ENCODE measurements around the gene ABI1. TPM values are rescaled to one million over a fixed set of nuclear protein-coding genes. Genes with fewer than 3 reads are reported as not detected.
"Not testable (repeated sequence)": the region's sequence is repeated elsewhere in the genome, so short reads cannot be mapped to it uniquely, and the experiment has no call there.

ABI1 gene
- total RNA-seq, 1 experiment from 2014 or later, result 30.1 TPM

GRCh38 chr10:26805567-26806245 lies 55.1 kb downstream of the ABI1 start:
- no peak for DNase-seq (ENCODE audit: low spot score)

DNA sequence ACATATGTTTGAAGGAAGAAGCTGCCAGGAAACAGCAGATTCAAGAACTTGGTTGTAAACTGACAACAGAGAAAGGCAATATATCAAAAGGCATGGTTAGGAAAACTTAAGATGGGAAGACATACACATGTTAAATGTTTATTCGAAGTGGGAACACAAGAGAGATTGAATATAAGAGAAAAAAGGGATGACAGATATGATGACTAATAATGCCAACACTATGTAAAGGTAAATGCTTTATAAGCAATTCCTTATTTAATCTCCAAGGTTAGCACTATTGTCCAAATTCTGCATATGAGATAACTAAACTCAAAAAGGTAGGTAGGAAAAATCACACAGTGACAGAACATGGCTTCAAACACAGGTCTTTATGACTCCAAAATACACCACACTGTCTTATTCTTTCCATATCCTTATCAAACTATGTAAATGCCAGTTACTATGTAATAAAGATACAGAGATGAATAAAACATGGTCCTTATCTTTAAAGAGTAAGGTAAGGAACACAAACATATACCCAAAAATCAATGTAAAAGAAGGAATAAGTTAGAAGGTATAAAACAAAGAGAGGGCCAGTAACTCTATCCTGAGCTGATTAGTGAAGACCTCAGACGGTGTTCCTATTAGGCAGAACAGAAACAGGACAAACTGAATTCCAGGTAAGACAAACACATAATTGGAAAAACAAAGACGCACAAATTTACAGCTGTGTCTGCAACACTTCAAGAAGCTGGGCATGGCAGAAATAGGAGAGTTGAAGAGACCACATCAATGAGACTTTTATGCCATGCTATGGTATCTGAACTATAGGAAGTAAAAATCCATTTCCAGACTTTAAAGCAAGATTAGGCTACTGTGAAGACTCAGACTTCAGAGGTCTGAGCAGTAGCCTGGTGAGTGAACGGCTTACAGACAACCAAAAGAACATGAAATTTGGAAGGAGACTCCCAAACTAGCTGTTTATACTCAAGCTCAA lies 56.1 kb downstream of the ABI1 start:
- no peak for DNase-seq (ENCODE audit: low spot score)

GRCh38 chr10:26803849-26804248 lies 56.9 kb downstream of the ABI1 start:
- no peak for DNase-seq (ENCODE audit: low spot score)

- DNase-seq (ENCODE audit: low spot score), result no peak
Observed at GRCh38 chr10:26802527-26802926, 58.2 kb downstream of the ABI1 start.

- no peak for DNase-seq (ENCODE audit: low spot score)
Observed at GRCh38 chr10:26801831-26802230, 58.9 kb downstream of the ABI1 start.

- DNase-seq (ENCODE audit: low spot score), result no peak
Observed at GRCh38 chr10:26801274-26801673, 59.5 kb downstream of the ABI1 start.

GRCh38 chr10:26800468-26800867 lies 60.3 kb downstream of the ABI1 start:
- no peak for DNase-seq (ENCODE audit: low spot score)

- DNase-seq (ENCODE audit: low spot score), result no peak
Observed at GRCh38 chr10:26799342-26799741, 61.4 kb downstream of the ABI1 start.

- no peak for DNase-seq (ENCODE audit: low spot score)
Observed at GRCh38 chr10:26798298-26798697, 62.5 kb downstream of the ABI1 start.

DNA sequence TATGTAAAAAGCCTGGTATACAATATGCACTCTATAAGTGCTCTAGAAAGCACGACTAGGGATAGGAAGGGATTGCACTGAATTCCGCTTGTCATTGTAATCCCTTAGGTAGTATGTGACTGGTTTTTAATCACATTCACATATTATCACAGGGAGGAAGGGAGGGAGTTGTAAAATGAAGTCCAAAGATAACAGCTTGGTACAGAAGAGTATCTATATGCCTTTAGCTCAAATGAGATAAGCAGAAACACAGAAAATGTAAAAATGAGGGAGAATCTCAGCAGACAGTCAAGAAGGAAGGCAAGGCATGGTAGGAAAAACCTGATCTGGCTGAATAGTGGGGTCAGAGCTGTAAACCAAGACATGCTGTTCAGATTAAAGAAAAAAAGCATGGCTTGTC lies 63.4 kb downstream of the ABI1 start:
- DNase-seq (ENCODE audit: low spot score), result no peak

DNA sequence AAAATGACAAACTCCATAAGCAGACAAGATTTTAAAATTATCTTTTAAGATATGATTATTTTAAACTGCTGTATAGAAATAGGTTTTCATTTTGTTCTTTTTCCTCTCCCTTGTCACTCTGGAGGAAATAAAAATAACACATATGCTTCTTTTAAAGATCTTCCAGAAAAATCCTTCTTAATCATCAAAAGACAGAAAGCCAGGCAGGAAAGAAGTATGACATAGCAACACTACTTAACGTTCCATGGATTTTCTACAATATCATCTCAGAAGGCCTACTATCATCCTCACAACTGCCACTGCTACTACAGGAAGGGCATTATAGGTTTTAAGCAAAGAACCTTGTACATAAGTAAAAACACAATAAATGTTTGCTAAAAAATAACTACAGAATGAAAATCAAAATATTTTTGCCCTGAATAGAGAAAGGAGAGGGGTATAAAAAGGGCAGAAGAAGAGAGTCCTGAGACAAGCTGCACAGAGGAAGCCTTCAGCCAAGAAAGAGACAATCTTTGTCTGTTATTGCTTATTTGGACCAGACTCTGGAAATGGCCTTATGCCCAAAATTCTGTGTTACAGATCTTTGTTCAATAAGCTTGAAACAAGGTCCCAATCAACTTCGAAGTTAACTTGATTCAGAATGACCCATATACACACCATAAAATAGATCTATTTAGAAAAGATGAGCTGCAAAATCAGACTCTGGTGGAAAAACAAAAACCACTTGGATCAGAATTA lies 67.8 kb downstream of the ABI1 start:
- DNase-seq (ENCODE audit: low spot score), result no peak

DNA sequence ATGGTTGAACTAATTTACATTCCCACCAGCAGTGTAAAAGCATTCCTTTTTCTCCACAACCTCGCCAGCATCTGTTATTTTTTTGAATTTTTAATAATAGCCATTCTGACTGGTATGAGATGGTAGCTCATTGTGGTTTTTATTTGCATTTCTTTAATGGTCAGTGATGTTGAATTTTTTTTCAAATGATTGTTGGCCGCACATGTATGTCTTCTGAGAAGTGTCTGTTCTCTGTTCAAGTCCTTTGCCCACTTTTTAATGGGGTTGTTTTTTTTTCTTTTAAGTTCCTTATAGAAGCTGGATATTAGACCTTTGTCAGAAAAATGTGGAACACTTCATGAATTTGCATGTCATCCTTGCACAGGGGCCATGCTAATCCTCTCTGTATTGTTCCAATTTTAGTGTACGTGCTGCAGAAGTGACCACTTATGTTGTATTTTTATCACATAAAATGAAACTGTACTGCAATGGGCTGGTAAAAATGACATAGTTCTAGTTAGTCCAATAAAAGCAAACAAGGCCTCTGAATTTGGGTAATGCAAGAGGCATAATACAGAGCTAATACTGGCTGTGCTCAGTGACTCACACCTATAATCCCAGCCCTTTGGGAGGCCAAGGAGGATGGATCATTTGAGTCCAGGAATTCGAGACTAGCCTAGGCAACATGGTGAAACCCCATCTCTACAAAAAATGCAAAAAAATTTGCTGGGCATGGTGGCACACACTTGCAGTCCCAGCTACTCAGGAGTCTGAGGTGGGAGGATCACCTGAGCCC lies 70.3 kb downstream of the ABI1 start:
- no peak for DNase-seq (ENCODE audit: low spot score)

- DNase-seq (ENCODE audit: low spot score), result not testable (repeated sequence)
Observed at GRCh38 chr10:26789779-26790178, 71.0 kb downstream of the ABI1 start.

GRCh38 chr10:26787362-26787761 lies 73.4 kb downstream of the ABI1 start:
- no peak for DNase-seq (ENCODE audit: low spot score)

DNA sequence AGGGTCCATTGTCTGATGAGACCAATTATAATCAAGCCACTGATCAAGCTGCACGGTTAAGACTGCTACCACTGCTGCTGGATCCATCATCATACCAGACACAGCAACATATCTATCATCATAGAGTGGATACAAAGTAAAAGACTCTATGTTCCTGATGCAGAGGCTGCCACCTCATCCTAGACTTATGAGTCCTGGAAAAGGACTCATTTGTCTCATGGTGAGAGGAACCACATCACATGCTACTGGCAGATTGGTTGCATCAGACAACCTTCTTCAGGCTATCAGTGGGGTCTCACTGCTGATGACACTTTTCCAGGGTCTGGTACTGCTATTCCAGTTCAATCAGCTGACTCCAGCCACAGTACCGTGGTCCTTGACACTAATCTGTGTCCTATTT lies 79.0 kb downstream of the ABI1 start:
- no peak for DNase-seq (ENCODE audit: low spot score)

- no peak for DNase-seq (ENCODE audit: low spot score)
Observed at GRCh38 chr10:26780793-26781601, 79.8 kb downstream of the ABI1 start.

DNA sequence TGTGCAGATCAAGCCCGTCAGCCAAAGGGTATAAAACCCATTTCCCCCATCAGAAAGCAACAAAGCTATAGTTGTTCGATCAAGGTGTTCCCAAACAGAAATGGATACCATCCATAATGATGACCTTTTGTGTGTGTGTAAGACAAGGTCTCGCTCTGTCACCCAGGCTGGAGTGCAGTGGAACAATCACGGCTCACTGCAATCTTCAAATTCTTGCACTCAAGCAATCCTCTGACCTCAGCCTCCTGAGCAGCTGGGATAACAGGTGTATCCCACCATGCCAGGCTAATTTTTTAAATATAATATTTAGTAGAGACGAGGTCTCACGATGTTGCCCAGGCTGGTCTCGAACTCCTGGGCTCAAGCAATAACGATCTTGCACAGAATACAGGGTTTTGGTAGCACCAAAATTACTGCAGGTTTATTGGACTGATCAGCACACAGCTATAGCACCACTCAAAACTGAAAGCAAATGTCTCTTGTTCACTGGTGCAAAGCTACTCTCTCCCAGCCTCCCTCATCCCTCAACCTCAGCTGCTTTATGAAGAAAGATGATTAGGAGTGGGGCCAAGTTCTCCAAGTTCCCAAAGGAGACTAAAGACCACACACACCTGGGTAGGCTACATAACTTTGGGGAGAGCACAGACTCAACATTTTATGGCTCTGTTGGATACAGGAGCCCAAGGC lies 80.5 kb downstream of the ABI1 start:
- DNase-seq (ENCODE audit: low spot score), result no peak

DNA sequence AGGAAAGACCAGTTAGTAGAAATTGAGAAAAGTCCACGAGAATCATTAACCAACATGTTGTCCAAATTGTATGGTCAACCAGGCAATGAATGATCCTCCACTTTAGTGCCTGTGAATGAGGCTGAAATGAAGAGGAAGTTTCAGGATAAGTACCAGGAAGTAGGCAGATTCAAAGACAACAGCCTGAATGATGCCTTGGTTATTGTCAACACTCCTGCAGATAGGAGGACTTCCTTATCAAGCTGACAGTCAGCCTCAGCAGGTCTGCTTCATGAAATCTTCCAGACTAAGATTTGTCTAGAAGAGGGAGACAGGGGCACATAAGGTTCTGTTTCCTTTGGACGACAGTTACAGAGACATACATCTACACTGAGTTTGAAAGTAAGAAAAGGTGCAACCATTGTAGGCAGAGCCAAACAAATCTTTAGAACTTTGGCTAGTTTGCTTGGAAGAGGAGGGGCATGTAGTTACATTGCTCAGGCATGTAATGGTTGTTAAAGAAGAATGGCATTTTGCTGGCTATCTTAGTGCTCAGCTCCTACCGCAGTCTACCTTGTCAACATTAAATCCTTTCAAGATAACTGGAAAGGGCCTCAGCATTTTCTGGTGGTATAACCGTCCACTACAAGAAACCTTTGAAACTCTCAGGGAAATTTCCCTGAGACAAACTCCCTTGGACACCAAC lies 81.4 kb downstream of the ABI1 start:
- DNase-seq (ENCODE audit: low spot score), result peak; percentile 1

DNA sequence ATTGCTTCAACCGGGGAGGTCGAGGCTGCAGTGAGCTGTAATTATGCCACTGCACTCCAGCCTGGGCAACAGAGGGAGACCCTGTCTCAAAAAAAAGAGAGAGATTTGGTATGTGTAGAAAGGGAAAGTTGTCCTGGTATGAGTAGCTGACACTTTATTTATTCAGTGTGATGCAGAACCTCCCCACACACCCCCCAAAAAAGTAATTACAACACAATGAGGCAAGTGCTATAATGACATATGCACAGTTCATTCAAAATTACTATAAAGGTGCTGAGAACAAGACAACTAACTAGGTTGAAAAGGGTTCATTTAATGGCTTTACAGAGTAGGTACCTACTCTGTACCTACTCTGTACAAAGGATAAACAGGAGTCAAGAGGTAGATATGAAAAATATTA lies 83.1 kb downstream of the ABI1 start:
- DNase-seq (ENCODE audit: low spot score), result no peak

Data from HT-29 (cell line).